HG03460 (cell line): ENCODE measurements around the gene STK11.
"Not testable (repeated sequence)": the region's sequence is repeated elsewhere in the genome, so short reads cannot be mapped to it uniquely, and the experiment has no call there.

Experiments
- ATAC-seq: cut with Tn5 transposase; IDR thresholded peaks from one replicate; pipeline ENCODE4 v1.9.1; 2021; ENCODE audit not compliant: unreplicated experiment

The STK11 gene

DNA sequence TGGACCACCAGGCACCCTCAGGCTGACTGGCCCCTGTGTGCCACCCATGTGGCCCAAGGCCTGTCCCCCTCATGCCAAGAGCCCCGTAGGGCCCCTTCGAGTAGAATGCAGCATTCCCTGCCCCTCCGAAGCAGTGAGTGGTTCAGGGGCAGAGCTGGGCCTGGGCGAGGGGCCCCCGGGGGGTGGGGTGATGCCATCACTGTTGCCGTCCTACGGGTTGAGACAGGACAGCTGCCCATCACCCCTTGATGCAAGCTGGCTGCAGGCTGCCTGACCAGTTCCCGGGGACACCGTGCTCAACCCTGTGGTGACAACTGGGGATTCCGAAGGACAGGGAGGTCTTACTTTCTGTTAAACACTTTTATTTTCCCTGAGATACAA is 36.2 kb upstream of the STK11 start:
- ATAC-seq, result no peak

DNA sequence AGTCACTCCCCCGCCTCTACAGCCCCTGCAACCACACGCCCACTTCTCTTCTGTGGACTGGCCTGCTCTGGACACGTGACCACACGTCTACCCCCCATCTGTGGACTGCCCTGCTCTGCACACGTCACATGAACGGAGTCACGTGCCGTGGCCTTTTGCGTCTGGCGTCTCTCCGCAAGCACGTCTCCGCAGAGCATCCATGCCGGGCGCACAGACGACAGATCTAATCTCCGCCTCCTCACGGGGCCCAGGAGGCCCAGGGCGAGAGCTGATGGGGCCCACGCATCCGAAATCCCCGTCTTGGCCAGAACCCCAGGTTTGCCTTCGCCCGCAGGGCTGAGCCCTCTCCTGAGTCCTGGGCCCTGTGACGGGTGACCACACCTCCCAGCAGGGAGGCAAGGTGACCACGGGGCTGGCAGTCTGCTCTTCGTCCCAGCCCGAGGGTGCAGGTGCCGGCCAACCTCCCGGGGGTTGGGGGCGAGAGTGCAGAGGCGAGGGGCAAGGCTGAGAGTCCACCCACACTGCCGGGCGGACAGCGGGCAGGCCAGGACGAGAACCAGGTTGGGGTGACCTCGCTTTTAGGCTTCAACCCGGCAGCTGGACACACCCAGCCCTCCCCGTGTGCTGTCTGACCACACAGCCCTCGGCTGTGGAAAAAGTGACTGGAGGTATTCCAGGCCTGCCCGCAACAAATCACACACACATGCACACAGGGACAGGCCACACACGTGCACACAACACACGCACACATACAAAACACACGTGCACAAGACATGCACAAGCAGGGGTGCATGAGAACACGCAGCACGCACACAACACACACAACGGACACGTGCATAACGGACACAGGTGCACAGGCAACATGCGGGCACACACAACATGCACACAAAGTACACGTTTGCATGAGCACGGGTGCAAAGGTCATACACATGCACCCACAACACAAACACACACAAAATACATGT is 35.4 kb upstream of the STK11 start:
- ATAC-seq, result no peak

- ATAC-seq, result no peak
Observed at GRCh38 chr19:1170938-1171754, 34.4 kb upstream of the STK11 start.

GRCh38 chr19:1171755-1172352 is 33.7 kb upstream of the STK11 start:
- ATAC-seq, result no peak

- ATAC-seq, result no peak
Observed at GRCh38 chr19:1172353-1173158, 33.0 kb upstream of the STK11 start.

GRCh38 chr19:1173159-1173844 is 32.3 kb upstream of the STK11 start:
- no peak for ATAC-seq

DNA sequence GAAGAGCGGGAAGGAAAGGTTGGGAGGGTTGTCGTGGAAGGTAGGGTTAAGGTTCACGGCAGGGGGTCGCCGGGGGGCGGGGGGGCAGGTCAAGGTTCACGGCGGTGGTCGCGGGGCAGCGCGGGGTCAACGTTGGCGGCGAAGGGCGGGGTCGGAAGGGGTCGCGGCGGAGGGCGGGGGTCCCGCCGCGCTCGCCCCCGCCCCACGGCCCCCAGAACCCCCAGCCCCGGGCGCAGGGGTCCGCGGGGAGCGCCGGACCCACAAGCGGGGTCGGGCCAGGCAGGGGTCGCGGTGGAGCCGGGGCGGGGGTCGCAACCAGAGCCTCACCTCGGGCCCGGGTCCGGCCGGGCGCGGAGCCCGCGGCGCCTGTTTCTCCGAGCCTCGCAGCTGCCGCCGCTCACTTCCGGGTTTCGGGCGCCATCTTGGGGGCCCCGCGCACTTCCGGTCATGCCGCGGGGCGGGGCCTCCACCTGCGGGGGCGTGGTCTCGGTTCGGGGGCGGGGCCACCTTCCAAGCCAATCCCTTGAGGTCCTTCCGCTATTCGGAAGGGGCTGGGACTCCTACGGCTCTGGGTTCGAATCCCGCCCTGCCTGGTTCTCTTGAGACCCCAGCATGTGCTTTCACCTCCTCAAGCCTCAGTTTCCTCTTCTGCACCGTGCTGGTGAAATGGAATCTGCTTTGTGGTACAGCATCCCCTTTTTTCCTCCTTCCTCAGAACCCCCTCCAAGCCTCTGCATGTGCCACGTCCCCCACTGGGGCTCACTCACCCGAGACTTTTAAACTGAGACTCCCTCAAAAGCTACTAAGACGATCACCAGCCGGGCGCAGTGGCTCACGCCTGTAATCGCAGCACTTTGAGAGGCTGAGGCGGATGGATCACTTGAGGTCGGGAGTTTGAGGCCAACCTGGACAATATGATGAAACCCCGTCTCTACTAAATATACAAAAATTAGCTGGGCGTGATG is 31.5 kb upstream of the STK11 start, which contains the start of gene SBNO2:
Gene SBNO2 (minus strand): TSS at position 424 of the 965 bp plus-strand sequence. CDS start 19,992 bp downstream, outside the sequence.
- no peak for ATAC-seq

DNA sequence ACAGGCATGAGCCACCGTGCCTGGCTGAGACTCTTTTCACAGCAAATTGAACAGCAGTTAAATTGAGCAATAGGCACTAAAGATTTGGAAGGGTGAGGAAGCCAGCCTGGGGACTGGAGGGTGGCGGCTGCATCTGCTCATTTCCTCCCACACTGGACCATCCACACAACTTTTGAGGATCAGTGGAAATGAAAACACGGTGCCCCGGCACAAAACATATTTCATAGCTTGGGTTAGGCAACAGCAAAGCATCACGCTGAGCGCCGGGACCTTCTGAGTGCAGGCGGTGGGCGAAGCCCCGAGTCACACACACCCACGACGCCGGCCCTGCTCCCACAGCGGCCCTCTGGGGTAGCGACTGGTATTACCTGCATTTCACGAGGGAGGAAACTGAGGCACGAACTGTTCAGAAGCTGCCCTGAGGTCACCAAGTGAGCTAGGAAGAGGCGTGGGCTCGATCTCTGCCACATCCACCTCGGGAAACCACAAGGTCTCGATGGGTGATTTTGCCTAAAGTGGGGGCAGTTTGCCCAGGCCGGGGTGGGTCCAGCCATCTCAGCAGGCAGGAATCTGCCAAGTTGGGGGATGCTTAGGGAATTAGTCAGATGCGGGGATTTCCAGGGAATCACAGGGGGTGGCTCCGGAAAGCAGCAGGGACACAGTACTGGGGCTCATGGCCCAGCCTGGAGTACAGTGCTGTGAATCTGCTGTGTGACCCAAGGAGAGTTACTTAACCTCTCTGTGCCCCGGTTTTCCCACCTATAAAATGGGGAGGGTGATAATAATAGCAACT is 28.1 kb upstream of the STK11 start:
- no peak for ATAC-seq

DNA sequence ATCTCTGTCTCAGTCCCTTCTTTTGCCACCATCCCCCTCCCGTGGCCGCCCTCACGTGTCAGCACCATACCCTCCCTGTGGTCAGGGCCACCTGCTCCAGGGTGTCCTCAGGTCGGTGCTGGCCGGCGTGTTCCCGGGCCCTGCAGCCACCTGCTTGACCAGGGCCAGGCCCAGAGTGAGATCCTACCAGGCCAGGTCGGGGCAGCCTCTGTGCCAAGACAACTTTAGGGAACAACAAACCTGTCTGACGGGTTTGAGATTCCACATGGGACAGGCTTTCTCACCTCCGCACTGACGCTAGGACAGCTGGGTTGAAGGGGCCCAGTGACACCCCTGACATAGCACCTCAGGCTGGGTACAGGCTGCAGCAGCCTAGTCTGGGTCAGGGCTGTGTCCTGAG is 24.0 kb upstream of the STK11 start:
- no peak for ATAC-seq

GRCh38 chr19:1182068-1182467 is 23.5 kb upstream of the STK11 start:
- no peak for ATAC-seq

- no peak for ATAC-seq
Observed at GRCh38 chr19:1182727-1183126, 22.9 kb upstream of the STK11 start.

- no peak for ATAC-seq
Observed at GRCh38 chr19:1183543-1184172, 21.9 kb upstream of the STK11 start.

DNA sequence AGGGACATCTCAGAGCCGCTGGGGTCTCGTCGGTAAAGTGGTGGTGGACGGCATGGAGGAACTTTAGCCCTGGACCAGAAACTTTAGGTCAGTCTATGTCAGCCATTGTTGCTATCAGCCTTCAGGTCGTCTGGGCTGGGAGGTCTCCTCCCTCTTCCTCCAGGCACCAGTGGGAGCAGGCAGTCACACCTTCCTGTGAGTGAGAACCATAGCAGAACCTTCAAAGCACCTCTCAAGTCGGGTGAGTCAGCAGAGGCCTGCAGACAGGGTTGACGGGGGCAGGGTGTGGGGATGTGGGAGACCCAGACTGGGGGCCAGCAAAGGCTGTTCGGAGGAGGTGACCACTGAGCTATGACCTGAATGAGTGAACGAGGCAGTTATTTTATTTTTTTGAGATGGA is 16.2 kb upstream of the STK11 start:
- no peak for ATAC-seq

GRCh38 chr19:1199531-1199930 is 6.0 kb upstream of the STK11 start:
- no peak for ATAC-seq

GRCh38 chr19:1200614-1201013 is 5.0 kb upstream of the STK11 start:
- ATAC-seq, result not testable (repeated sequence)

DNA sequence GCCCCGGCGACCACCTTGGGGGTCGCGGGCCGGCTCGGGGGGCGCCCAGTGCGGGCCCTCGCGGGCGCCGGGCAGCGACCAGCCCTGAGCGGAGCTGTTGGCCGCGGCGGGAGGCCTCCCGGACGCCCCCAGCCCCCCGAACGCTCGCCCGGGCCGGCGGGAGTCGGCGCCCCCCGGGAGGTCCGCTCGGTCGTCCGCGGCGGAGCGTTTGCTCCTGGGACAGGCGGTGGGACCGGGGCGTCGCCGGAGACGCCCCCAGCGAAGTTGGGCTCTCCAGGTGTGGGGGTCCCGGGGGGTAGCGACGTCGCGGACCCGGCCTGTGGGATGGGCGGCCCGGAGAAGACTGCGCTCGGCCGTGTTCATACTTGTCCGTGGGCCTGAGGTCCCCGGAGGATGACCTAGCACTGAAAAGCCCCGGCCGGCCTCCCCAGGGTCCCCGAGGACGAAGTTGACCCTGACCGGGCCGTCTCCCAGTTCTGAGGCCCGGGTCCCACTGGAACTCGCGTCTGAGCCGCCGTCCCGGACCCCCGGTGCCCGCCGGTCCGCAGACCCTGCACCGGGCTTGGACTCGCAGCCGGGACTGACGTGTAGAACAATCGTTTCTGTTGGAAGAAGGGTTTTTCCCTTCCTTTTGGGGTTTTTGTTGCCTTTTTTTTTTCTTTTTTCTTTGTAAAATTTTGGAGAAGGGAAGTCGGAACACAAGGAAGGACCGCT is 729 bp downstream of the STK11 start:
- ATAC-seq, result no peak

DNA sequence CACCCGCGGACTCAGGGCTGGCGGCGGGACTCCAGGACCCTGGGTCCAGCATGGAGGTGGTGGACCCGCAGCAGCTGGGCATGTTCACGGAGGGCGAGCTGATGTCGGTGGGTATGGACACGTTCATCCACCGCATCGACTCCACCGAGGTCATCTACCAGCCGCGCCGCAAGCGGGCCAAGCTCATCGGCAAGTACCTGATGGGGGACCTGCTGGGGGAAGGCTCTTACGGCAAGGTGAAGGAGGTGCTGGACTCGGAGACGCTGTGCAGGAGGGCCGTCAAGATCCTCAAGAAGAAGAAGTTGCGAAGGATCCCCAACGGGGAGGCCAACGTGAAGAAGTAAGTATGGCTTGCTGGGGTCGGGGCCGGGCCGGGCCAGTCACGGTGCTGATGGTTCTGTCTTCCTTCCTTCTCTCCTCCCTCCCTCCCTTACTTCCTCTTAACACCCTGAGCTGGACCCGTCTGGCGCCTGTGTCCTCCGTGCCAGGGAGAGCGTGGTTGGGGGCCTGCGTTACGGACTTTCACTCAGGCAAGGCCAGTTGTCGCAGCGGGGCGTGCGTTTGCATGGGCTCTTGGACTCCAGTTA is 1.4 kb downstream of the STK11 start:
- no peak for ATAC-seq
